BLaER1 (cell line): ENCODE data around the gene NCK1.
A peak's percentile ranks its signal among the peaks of the same experiment; 100 is the strongest.

ENCODE experiments used
- H3K27ac ChIP-seq: shearing (Covaris generic); formaldehyde crosslinking; 2 replicates; pipeline ENCODE4 v1.8.1; 2022
- H3K27me3 ChIP-seq: shearing (Covaris generic); formaldehyde crosslinking; 2 replicates; pipeline ENCODE4 v1.8.1; 2022
- H3K36me3 ChIP-seq: shearing (Covaris generic); formaldehyde crosslinking; 2 replicates; pipeline ENCODE4 v1.8.1; 2022
- H3K4me1 ChIP-seq: shearing (Covaris generic); formaldehyde crosslinking; 2 replicates; pipeline ENCODE4 v1.8.1; 2022
- H3K4me2 ChIP-seq: shearing (Covaris generic); formaldehyde crosslinking; 2 replicates; pipeline ENCODE4 v1.8.1; 2022
- H3K4me3 ChIP-seq: shearing (Covaris generic); formaldehyde crosslinking; 2 replicates; pipeline ENCODE4 v1.8.1; 2022
- H3K9ac ChIP-seq: shearing (Covaris generic); formaldehyde crosslinking; 2 replicates; pipeline ENCODE4 v1.8.1; 2022
- H3K9me3 ChIP-seq: shearing (Covaris generic); formaldehyde crosslinking; 2 replicates; pipeline ENCODE4 v1.8.1; 2022
- H4K20me1 ChIP-seq: shearing (Covaris generic); formaldehyde crosslinking; 2 replicates; pipeline ENCODE4 v1.8.1; 2022
- Cebpa-rat ChIP-seq: shearing (Covaris generic); IDR thresholded peaks from 2 replicates; pipeline ENCODE4 v1.8.1; 2022

The NCK1 gene

DNA sequence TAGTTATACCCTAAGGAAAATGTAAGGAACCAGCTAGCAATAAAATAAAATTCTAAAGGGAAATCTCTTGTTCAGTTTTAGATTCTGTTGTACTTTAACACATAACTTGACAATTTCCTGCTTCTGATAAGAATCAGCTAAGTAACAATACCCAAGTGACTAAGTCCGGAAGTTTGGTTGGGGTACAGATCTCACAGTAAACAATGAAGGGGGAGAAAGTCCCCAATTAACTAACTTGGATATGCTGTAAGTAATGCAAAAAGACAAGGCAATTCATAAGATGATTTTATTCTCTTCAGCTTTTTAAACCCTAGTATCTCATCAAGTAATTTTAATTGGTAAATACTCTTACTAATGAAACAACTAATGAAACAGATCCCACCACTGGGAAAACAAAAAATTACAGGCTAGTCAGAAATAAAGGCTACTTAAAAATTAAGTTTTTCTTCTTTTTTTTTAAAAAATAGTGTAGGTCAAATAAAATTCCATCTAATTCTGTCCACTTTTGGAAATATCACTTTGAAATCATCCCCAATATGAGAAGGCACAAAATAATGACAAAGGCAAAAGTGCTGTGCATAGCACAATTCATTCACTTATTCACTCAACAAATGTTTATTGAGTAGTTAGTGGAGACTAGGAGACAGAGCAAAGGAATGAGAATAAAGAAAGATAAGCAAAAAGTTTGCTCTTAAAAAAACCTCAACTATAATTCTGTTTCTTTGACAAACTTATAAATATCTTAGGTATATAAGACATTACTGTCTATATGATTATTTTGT lies 58.0 kb downstream of the NCK1 start:
- H3K4me1 ChIP-seq: peaks cover 21% of the 10 kb centered on the region
- H3K4me2 ChIP-seq: peak overlapping the region; percentile 65
- no peak for TF ChIP-seq Cebpa-rat
- H3K27me3 ChIP-seq: no peaks in the 10 kb centered on the region
- H3K9ac ChIP-seq: no peak overlapping the region
- H3K36me3 ChIP-seq: peaks cover 22% of the 10 kb centered on the region
- no peak overlapping the region for H3K4me3 ChIP-seq
- no peak overlapping the region for H3K27ac ChIP-seq
- H4K20me1 ChIP-seq: peaks cover 88% of the 10 kb centered on the region
- H3K9me3 ChIP-seq: peaks cover 23% of the 10 kb centered on the region

DNA sequence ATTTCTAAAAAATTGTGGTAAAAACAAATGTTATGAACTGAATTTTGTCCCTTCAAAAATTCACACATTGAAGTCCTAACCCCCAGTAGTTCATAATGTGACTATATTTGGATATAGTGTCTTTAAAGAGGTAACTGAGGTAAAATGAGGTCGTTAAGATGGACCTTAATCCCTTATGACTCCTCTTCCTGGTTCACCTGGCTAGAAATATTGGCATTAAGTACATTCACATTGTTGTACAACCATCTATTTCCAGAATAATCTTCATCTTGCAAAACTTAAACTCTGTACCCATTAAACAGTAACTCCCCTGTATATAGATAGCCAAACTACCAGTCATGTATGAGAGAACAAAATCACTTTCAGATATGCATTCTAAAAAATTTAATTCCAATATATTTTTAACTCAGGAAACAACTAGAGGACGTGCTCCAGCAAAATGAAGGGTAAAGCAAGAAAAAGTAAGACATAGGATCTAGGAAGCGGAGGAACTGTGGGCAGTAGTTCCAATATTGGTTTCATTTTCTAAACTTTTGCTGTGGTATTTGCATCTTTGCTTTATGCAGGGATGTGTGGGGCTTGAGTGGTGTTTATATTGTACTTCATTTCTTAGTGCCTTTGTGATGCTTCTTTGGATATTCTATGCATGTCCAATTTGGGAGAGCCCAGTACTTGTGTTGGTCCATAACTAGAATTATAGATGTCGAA lies 59.0 kb downstream of the NCK1 start:
- no peak for TF ChIP-seq Cebpa-rat
- Histone ChIP-seq H3K9ac (no peak overlapping the region), H3K9me3 (peaks cover 14% of the 10 kb centered on the region), H3K4me1 (peaks cover 21% of the 10 kb centered on the region), H3K4me3 (no peak overlapping the region), H3K36me3 (peaks cover 12% of the 10 kb centered on the region), H3K27me3 (no peaks in the 10 kb centered on the region), H3K4me2 (no peak overlapping the region), H3K27ac (no peak overlapping the region), H4K20me1 (peaks cover 91% of the 10 kb centered on the region)

DNA sequence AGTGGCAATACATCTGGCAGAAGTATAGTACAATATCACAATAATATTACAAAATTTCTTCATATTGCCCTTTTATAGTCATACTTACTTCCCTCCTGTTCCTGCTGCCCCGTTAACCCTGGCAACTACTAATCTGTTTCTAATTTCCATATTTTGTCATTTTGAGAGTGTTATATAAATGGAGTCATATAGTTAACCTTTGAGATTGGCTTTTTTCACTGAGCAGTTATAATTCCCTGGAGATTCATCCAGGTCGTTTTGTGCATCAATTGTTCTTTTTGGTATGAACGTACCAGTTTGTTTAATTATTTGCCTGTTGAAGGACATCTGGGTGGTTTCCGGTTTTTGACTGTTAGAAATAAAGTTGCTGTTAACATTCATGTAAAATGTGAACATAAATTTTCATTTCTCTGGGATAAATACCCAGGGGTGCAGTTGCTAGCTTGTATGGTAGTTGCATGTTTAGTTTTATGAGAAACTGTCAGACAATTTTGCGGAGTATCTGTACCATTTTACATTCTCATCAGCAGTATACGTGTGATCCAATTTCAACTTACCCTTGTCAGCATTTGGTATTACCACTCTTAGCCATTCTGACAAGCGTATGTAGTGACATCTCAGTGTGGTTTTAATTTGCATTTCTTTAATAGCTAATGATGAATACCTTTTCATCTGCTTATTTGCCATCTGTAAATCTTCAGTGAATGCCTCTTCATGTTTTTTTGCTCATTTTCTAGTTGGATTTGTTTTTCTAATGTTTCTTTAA lies 63.6 kb downstream of the NCK1 start:
- TF ChIP-seq Cebpa-rat: no peak
- Histone ChIP-seq H3K9ac (no peak overlapping the region), H3K4me3 (no peak overlapping the region), H3K4me1 (no peaks in the 10 kb centered on the region), H3K27ac (no peak overlapping the region), H3K36me3 (peaks cover 29% of the 10 kb centered on the region), H4K20me1 (peaks cover 82% of the 10 kb centered on the region), H3K4me2 (no peak overlapping the region), H3K27me3 (no peaks in the 10 kb centered on the region), H3K9me3 (peaks cover 14% of the 10 kb centered on the region)

DNA sequence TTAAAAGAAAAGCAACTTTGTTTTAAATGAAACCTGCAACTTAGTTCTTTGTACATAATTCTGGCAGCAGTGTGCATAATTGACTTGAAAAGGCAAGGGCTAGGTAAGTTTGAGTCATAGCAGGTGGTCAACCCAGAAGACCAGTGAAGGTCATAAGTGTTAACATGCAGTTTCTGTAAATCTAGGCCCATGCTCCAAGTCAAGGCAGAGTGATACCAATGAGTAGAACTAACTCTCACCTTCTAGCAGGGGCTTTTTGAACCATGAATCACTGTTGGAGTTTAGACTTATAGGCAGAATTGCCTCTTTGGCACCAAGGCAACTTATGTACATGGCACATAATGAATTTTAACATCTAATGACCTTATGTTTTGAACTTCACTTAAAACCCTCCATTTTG lies 66.2 kb downstream of the NCK1 start:
- peaks cover 29% of the 10 kb centered on the region for H3K36me3 ChIP-seq
- H3K4me2 ChIP-seq: no peak overlapping the region
- no peak overlapping the region for H3K9ac ChIP-seq
- H3K4me3 ChIP-seq: no peak overlapping the region
- no peak for TF ChIP-seq Cebpa-rat
- no peaks in the 10 kb centered on the region for H3K4me1 ChIP-seq
- H3K27me3 ChIP-seq: no peaks in the 10 kb centered on the region
- H4K20me1 ChIP-seq: peaks cover 57% of the 10 kb centered on the region
- H3K27ac ChIP-seq: no peak overlapping the region
- H3K9me3 ChIP-seq: no peaks in the 10 kb centered on the region

DNA sequence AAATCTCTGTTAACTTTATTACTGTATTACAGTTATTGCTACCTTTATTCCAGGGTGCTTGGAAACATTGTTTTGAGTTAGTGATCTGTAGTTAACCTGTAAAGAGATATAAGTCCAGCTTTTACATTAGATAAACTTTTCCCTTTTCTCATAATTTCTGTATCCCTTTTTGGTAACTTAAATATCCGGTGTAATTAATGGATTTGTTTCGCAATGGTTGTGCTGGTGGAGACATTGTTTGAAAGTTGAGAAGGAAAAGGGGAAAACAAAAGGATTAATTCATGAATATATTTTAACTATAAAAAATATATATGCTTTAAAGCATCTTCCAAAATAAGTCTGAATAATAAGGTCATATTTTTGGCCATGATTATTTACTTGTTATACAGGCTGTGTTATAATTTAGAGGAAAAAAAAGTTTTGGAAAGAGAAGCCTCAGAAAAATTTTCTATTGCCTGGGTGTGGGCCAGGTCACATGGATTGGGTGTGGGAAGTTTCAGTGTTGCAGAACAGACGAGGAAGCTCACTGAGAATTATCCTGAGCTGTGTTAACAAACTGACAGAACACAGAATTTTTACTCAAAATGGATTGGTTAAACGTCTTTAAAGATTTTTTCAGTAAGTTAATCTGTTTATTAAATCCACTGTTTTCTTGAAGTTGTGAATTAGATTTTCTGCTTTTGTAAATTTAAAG lies 68.1 kb downstream of the NCK1 start:
- no peak overlapping the region for H3K27ac ChIP-seq
- H3K36me3 ChIP-seq: peaks cover 46% of the 10 kb centered on the region
- no peak overlapping the region for H3K4me3 ChIP-seq
- no peak overlapping the region for H3K9ac ChIP-seq
- H4K20me1 ChIP-seq: peaks cover 39% of the 10 kb centered on the region
- H3K9me3 ChIP-seq: no peaks in the 10 kb centered on the region
- H3K4me1 ChIP-seq: no peaks in the 10 kb centered on the region
- H3K4me2 ChIP-seq: no peak overlapping the region
- no peak for TF ChIP-seq Cebpa-rat
- no peaks in the 10 kb centered on the region for H3K27me3 ChIP-seq

DNA sequence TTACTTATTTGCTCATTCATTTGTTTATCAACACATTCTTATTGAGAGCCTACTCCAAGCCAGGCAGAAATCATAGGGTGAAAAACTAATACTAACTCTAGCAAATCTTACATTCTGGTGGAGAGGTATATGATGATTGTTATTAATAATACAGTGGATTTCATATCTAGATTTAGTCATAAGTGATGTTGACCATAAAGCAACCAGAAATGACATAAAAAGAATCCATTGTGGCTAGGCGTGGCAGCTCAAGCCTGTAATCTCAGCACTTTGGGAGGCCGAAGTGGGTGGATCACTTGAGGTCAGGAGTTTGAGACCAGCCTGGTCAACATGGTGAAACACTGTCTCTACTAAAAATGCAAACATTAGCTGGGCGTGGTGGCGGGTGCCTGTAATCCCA lies 69.6 kb downstream of the NCK1 start:
- Histone ChIP-seq H3K27me3 (no peaks in the 10 kb centered on the region), H3K27ac (no peak overlapping the region), H3K4me1 (no peaks in the 10 kb centered on the region), H3K9ac (no peak overlapping the region), H3K4me2 (no peak overlapping the region), H4K20me1 (peaks cover 24% of the 10 kb centered on the region), H3K9me3 (peaks cover 12% of the 10 kb centered on the region), H3K36me3 (peaks cover 60% of the 10 kb centered on the region), H3K4me3 (no peak overlapping the region)
- TF ChIP-seq Cebpa-rat: no peak

DNA sequence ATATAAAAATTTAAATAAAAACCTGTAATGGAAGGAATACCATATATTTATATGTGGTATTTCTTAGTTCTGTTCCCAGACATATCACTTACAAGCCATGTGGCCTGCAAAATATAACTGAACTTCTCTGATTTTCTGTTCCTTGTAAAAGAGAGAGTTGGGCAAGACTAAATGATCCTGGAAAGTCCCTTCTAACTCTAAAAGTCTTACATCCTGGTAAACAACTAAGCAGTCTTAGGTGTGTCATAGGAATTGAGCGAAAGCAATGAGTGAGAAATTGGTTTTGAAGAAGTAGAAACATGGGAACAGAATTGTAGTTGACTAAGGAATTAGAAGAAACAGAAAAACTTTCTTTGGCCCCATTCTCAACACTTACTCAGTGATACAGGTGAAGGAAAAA lies 70.5 kb downstream of the NCK1 start:
- H4K20me1 ChIP-seq: peaks cover 16% of the 10 kb centered on the region
- no peak overlapping the region for H3K27ac ChIP-seq
- TF ChIP-seq Cebpa-rat: no peak
- H3K4me1 ChIP-seq: no peaks in the 10 kb centered on the region
- peaks cover 20% of the 10 kb centered on the region for H3K9me3 ChIP-seq
- peaks cover 60% of the 10 kb centered on the region for H3K36me3 ChIP-seq
- H3K27me3 ChIP-seq: no peaks in the 10 kb centered on the region
- no peak overlapping the region for H3K4me2 ChIP-seq
- no peak overlapping the region for H3K4me3 ChIP-seq
- no peak overlapping the region for H3K9ac ChIP-seq

DNA sequence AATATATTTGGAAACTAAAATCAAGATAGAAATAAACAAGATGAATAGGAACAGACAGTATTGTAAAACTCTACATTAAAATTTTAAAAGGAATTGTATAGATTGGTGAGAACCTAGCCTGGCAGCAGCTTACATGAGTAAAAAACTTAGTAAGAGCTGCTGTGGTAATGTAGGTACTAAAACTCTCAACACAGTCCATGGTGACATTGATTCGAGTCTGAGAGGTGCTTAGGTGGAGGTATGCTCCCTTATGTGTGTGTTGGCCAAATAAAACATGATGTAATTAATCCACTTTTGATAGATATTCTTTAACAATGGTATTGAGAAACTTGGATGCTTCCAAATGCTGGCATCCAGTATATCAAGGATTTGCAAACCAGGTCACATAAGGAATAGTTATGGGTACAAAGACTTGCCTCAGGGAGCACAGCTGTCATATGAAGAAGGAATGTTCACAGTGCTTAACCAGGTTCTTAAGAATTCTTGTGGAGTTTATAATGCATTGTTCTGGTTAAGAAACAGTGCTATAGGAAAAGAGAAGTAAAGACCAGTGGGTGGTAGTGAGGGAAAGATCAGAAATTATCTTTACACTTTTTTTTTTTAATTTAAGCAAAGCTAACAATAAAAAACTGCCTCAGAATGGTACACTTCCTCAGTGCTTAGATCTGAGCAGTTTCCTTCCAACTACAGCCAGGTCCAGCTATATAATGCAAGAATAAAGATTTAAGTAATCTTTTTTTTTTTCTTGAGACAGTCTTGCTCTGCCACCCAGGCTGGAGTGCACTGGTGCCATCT lies 71.2 kb downstream of the NCK1 start:
- no peak overlapping the region for H3K9ac ChIP-seq
- H3K36me3 ChIP-seq: peaks cover 53% of the 10 kb centered on the region
- no peak overlapping the region for H3K27ac ChIP-seq
- TF ChIP-seq Cebpa-rat: no peak
- H3K27me3 ChIP-seq: no peaks in the 10 kb centered on the region
- no peaks in the 10 kb centered on the region for H3K4me1 ChIP-seq
- H3K4me3 ChIP-seq: no peak overlapping the region
- H3K4me2 ChIP-seq: no peak overlapping the region
- peaks cover 16% of the 10 kb centered on the region for H4K20me1 ChIP-seq
- peaks cover 20% of the 10 kb centered on the region for H3K9me3 ChIP-seq

DNA sequence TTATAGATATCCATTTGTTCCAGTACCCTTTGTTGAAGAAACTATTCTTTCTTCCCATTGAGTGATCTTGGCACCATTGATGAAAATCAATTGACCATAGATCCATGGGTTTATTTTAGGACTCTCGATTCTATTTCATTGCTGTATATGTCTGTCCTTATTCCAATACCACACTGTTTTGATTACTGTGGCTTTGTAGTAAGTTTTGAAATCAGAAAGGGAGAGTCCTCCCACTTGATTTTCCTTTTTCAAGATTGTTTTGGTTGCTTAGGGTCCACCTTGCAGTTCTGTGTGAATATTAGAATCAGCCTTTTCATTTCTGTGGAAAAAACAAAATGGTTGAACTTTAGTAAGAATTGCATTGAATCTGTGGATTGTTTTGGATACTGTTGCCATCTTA lies 75.2 kb downstream of the NCK1 start:
- Histone ChIP-seq H3K4me3 (no peak overlapping the region), H3K9me3 (peaks cover 20% of the 10 kb centered on the region), H3K4me1 (peaks cover 18% of the 10 kb centered on the region), H4K20me1 (peaks cover 35% of the 10 kb centered on the region), H3K36me3 (peaks cover 40% of the 10 kb centered on the region), H3K27me3 (no peaks in the 10 kb centered on the region), H3K9ac (no peak overlapping the region), H3K27ac (no peak overlapping the region), H3K4me2 (no peak overlapping the region)
- TF ChIP-seq Cebpa-rat: no peak
